K562 (cell line): Measurements from ENCODE around the gene PFN3. TPM values are rescaled to one million over a fixed set of nuclear protein-coding genes. Genes with fewer than 3 reads are reported as not detected.

Experiments
- ATAC-seq: fragments of 200-7000 bp; cut with Tn5 transposase; 3 replicates; pipeline ENCODE4 v1.9.1; 2020; ENCODE audit warnings: moderate library complexity
- BruUV-seq: library from RNA; stranded (reverse); fragments of 400-500 nt; replicated peaks from 2 replicates; lab custom pipeline; 2021; lab: Mats Ljungman, UMichigan
- CTCF ChIA-PET: fragments of 300-600 bp; formaldehyde crosslinking; extraction: SDS; loops from one replicate; lab custom pipeline; 2021; ENCODE audit warnings: low intra/inter-chr PET ratio; lab: Yijun Ruan, JAX
- POLR2A ChIA-PET: fragments of 300-600, 350-650 bp; sonication (Branson Sonifier 250); formaldehyde crosslinking; extraction: SDS; loops from one replicate; lab custom pipeline; 2021; ENCODE audit warnings: antibody characterized with exemption, inconsistent platforms; lab: Yijun Ruan, JAX
- DNase-seq, 4 experiments: peaks; one replicate each; pipeline versions ENCODE4 v3.0.0 to v3.0.0-alpha.2; 2011 to 2018; ENCODE audit warnings: low spot score in 3 of 4, mixed read lengths in 3 of 4; ENCODE audit errors: extremely low read depth in 1 of 4
- FAIRE-seq: peaks from 2 replicates; lab custom pipeline; 2011; peaks lifted over from hg19 to GRCh38; lab: Jason Lieb, UNC
- H2AFZ ChIP-seq: 2 replicates; pipeline ENCODE4 v1.6.0; 2011; ENCODE audit warnings: low read depth, low read length, control low read depth, inconsistent platforms
- H3K27ac ChIP-seq: fragments of 200-600 bp; 3 replicates; pipeline ENCODE4 v1.8.0; 2011; ENCODE audit warnings: low read depth, mild to moderate bottlenecking, control low read depth, inconsistent platforms, low read length, moderate library complexity, mixed read lengths; ENCODE audit errors: extremely low read depth
- H3K27me3 ChIP-seq, 2 experiments: fragments of 300-600 bp in 1 of 2; 2 replicates in 1 of 2; 3 replicates in 1 of 2; pipeline versions ENCODE4 v1.6.0 to v1.8.0; 2011; ENCODE audit warnings: inconsistent platforms in 2 of 2, low read length in 2 of 2, mild to moderate bottlenecking in 1 of 2, mixed read lengths in 1 of 2, moderate library complexity in 1 of 2; ENCODE audit not compliant: control insufficient read depth in 2 of 2, insufficient read depth in 2 of 2
- H3K36me3 ChIP-seq: fragments of 300-600 bp; 3 replicates; pipeline ENCODE4 v1.8.0; 2011; ENCODE audit warnings: mild to moderate bottlenecking, low read length, inconsistent platforms; ENCODE audit not compliant: control insufficient read depth, insufficient read depth
- H3K4me1 ChIP-seq, 2 experiments: fragments of 200-600 bp in 1 of 2; replicated peaks in 1 of 2; 2 replicates in 1 of 2; 3 replicates in 1 of 2; pipeline versions ENCODE4 v1.5.1 to v1.8.0; 2011; ENCODE audit warnings: inconsistent platforms in 2 of 2, low read length in 2 of 2, mild to moderate bottlenecking in 1 of 2, mixed read lengths in 1 of 2, moderate library complexity in 1 of 2; ENCODE audit not compliant: control insufficient read depth in 2 of 2, insufficient read depth in 2 of 2
- H3K4me2 ChIP-seq: 2 replicates; pipeline ENCODE4 v1.6.1; 2011; ENCODE audit warnings: low read length, control low read depth, inconsistent platforms, mixed read lengths; ENCODE audit not compliant: insufficient read depth
- H3K4me3 ChIP-seq: fragments of 200-600 bp; sonication (generic), shearing (Covaris generic); 2 replicates; pipeline ENCODE4 v1.5.1; 2016; ENCODE audit warnings: control low read depth, inconsistent platforms
- H3K79me2 ChIP-seq: fragments of 200-600 bp; 3 replicates; pipeline ENCODE4 v1.8.0; 2011; ENCODE audit warnings: low read length, inconsistent platforms; ENCODE audit not compliant: control insufficient read depth, insufficient read depth
- H3K9ac ChIP-seq, 2 experiments: 2 replicates each; pipeline versions ENCODE4 v1.6.0 to v1.6.1; 2011; ENCODE audit warnings: low read depth in 2 of 2, low read length in 2 of 2, control low read depth in 1 of 2, inconsistent platforms in 1 of 2, mild to moderate bottlenecking in 1 of 2, mixed read lengths in 1 of 2; ENCODE audit not compliant: insufficient read depth in 1 of 2
- H3K9me1 ChIP-seq: one replicate; pipeline ENCODE4 v1.6.0; 2011; ENCODE audit warnings: inconsistent platforms, mild to moderate bottlenecking, low read length, moderate library complexity; ENCODE audit not compliant: control insufficient read depth, insufficient read depth
- H3K9me3 ChIP-seq: replicated peaks from 2 replicates; pipeline ENCODE4 v1.5.1; 2011; ENCODE audit warnings: low read depth, low read length, inconsistent platforms; ENCODE audit not compliant: control insufficient read depth, insufficient read depth
- H4K20me1 ChIP-seq: replicated peaks from 2 replicates; pipeline ENCODE4 v1.6.1; 2011; ENCODE audit warnings: low read length, inconsistent platforms, mixed read lengths; ENCODE audit not compliant: control insufficient read depth, insufficient read depth
- CTBP1 ChIP-seq: fragments of 450-650 bp; IDR thresholded peaks from 2 replicates; pipeline ENCODE4 v1.6.1; 2016; ENCODE audit warnings: borderline replicate concordance
- DNMT1 ChIP-seq: fragments of 450-650 bp; IDR thresholded peaks from 2 replicates; pipeline ENCODE4 v1.6.1; 2016; ENCODE audit warnings: antibody characterized with exemption, mild to moderate bottlenecking
- EP400 ChIP-seq: fragments of 450-650 bp; IDR thresholded peaks from 2 replicates; pipeline ENCODE4 v1.6.1; 2017; ENCODE audit warnings: antibody characterized with exemption, mild to moderate bottlenecking, moderate library complexity
- GATAD2A ChIP-seq: fragments of 450-650 bp; IDR thresholded peaks from 2 replicates; pipeline ENCODE4 v1.6.1; 2017
- ILF3 ChIP-seq: fragments of 450-650 bp; IDR thresholded peaks from 2 replicates; pipeline ENCODE4 v1.6.1; 2018; ENCODE audit warnings: antibody characterized with exemption, mild to moderate bottlenecking, moderate library complexity, borderline replicate concordance
- KLF10 ChIP-seq: fragments of 250-450 bp; sonication (Bioruptor Pico); IDR thresholded peaks from 2 replicates; pipeline ENCODE4 v1.6.1; 2021; ENCODE audit warnings: matching md5 sums
- MYBL2 ChIP-seq, 2 experiments: fragments of 450-650 bp in 1 of 2; sonication (generic) in 1 of 2; formaldehyde crosslinking in 1 of 2; IDR thresholded peaks; 2 replicates each; pipeline versions ENCODE4 v1.6.1 to v1.8.1; 2017 to 2022; ENCODE audit warnings: borderline replicate concordance in 1 of 2, inconsistent platforms in 1 of 2, low read depth in 1 of 2, mild to moderate bottlenecking in 1 of 2, missing genetic modification reagents in 1 of 2, moderate library complexity in 1 of 2
- MYNN ChIP-seq, 2 experiments: sonication (generic); formaldehyde crosslinking in 1 of 2; IDR thresholded peaks; 2 replicates each; pipeline versions ENCODE4 v1.5.0 to v1.6.1; 2016 to 2020; ENCODE audit warnings: antibody characterized with exemption in 1 of 2, missing genetic modification reagents in 1 of 2
- POLR2A ChIP-seq: fragments of 450-650 bp; conservative IDR thresholded peaks from 2 replicates; pipeline ENCODE4 v1.6.1; 2016
- POLR2G ChIP-seq: fragments of 200-400 bp; formaldehyde crosslinking; IDR thresholded peaks from 2 replicates; pipeline ENCODE4 v1.6.1; 2017; ENCODE audit warnings: low read depth, mild to moderate bottlenecking, antibody characterized with exemption, low read length, moderate library complexity
- POU5F1 ChIP-seq: fragments of 150-350 bp; IDR thresholded peaks from 2 replicates; pipeline ENCODE4 v1.6.1; 2014; ENCODE audit warnings: borderline replicate concordance, low read length, low read depth, mild to moderate bottlenecking; ENCODE audit not compliant: partially characterized antibody
- SAFB2 ChIP-seq: fragments of 200-400 bp; formaldehyde crosslinking; IDR thresholded peaks from 2 replicates; pipeline ENCODE4 v1.6.1; 2018; ENCODE audit warnings: borderline replicate concordance, low read length, low read depth, moderate library complexity; ENCODE audit not compliant: severe bottlenecking
- THRB ChIP-seq: fragments of 450-650 bp; formaldehyde crosslinking; conservative IDR thresholded peaks from 2 replicates; pipeline ENCODE4 v1.4.0; 2022; ENCODE audit warnings: mild to moderate bottlenecking, missing genetic modification characterization
- ZNF239 ChIP-seq: fragments of 250-450 bp; sonication (Bioruptor Pico); IDR thresholded peaks from 2 replicates; pipeline ENCODE4 v1.4.0; 2020; ENCODE audit warnings: mild to moderate bottlenecking
- ZNF311 ChIP-seq: fragments of 250-450 bp; sonication (Bioruptor Pico); IDR thresholded peaks from 2 replicates; pipeline ENCODE4 v1.4.0; 2020; ENCODE audit warnings: mild to moderate bottlenecking, moderate library complexity
- ZNF511 ChIP-seq: sonication (generic); formaldehyde crosslinking; IDR thresholded peaks from 2 replicates; pipeline ENCODE4 v1.8.0; 2022; ENCODE audit warnings: mild to moderate bottlenecking, missing genetic modification reagents
- WGBS: fragments of 100-300 bp; shearing (Covaris generic); methylation state at CpG from one replicate; pipeline ENCODE4 v1.1.6; 2016; ENCODE audit warnings: low coverage, mixed read lengths; ENCODE audit not compliant: insufficient coverage; ENCODE audit errors: missing lambda C conversion rate; 5-methylcytosine and 5-hydroxymethylcytosine counted together
- in situ Hi-C: fragments of 300-500 bp; cut with MboI; formaldehyde crosslinking; loops from 4 replicates; pipeline ENCODE4 v1.15.0; 2018; ENCODE audit warnings: inconsistent platforms, mixed read lengths
- intact Hi-C: fragments of 100-400 bp; cut with micrococcal nuclease; formaldehyde crosslinking; loops from 2 replicates; pipeline ENCODE4 v1.14.2; 2022
- polyA plus RNA-seq, 8 experiments: library from polyadenylated mRNA; depleted of rRNA in 4 of 8; stranded (reverse) in 5 of 8; unstranded in 3 of 8; fragments of >200 nt; fragmentation: Nextera tagmentation in 2 of 8; fragmentation: Illumina TruSeq in 1 of 8; extraction: Ambion mirVana in 2 of 8; extraction: Trizol in 1 of 8; gene quantifications; 2 replicates each; pipeline versions ENCODE4 v1.2.1 to v1.2.3, GENCODE V29; 2011 to 2014; ENCODE audit warnings: inconsistent platforms in 1 of 8, missing spikeins in 1 of 8
- total RNA-seq, 7 experiments: library from RNA; depleted of rRNA in 6 of 7; stranded (reverse); fragments of >200 nt in 6 of 7; fragmentation: Illumina TruSeq in 2 of 7; extraction: Trizol in 2 of 7; gene quantifications; 2 replicates each; pipeline versions ENCODE4 v1.2.1 to v1.2.3, GENCODE V29; 2011 to 2021; ENCODE audit warnings: low replicate concordance in 1 of 7

The PFN3 gene
- total and polyA plus RNA-seq, 9 of the 15 experiments (the other 6 are each of a cell fraction or from before 2014, with no cell fraction given), result not detected

GRCh38 chr5:177442066-177442826, 41.8 kb upstream of the PFN3 start:
- CTCF ChIA-PET, result no interaction called here
- 84% methylated on average over 14 of the region's 20 CpGs for WGBS
- Histone ChIP-seq H3K4me1 (peaks cover 19 to 54% of the 10 kb centered on the region in 2 experiments), H3K4me3 (no peak overlapping the region), H3K9me3 (no peaks in the 10 kb centered on the region), H3K9ac (peak overlapping the region in 1 of 2 experiments; percentile 51; a peak in 1 of 4 replicates), H3K27me3 (no peaks in the 10 kb centered on the region), H2AFZ (no peak overlapping the region), H4K20me1 (peaks cover 29% of the 10 kb centered on the region; the same call in 1 of the 2 replicates), H3K9me1 (peaks cover 3% of the 10 kb centered on the region), H3K27ac (no peak overlapping the region), H3K4me2 (no peak overlapping the region), H3K36me3 (peaks cover 57% of the 10 kb centered on the region; the same call in 2 of the 3 replicates), H3K79me2 (no peaks in the 10 kb centered on the region)
- FAIRE-seq (no peak), ATAC-seq (no peak), DNase-seq (no peak)
- in situ Hi-C loops (no loop called here), intact Hi-C loops (no loop called here)
- no TSS peak for BruUV-seq
- POLR2A ChIA-PET, result interaction anchor here (0.6 to 11.8 kb wide), 4 partner anchors 10 to 79 kb away, joined by 3 to 210 read pairs (median 4); partner anchors contain the start of gene GRK6
- TF ChIP-seq ZNF511 (CRISPR knock-in tag) (no peak), SAFB2 (no peak), POU5F1 (no peak), MYNN (IDR thresholded peaks at IDR 0.05) (peak; percentile 16; the same call in 1 of the 2 replicates), MYNN (CRISPR knock-in tag; IDR thresholded peaks at IDR 0.05) (no peak), POLR2G (peak; percentile 71), ZNF239 (CRISPR knock-in tag) (no peak), MYBL2 (IDR thresholded peaks at IDR 0.05; ENCODE audit: low read depth) (no peak), MYBL2 (CRISPR knock-in tag; IDR thresholded peaks at IDR 0.05; ENCODE audit: borderline replicate concordance) (no peak), THRB (CRISPR knock-in tag) (no peak), ZNF311 (CRISPR knock-in tag) (no peak), DNMT1 (no peak), KLF10 (CRISPR knock-in tag) (no peak), ILF3 (no peak), CTBP1 (no peak), GATAD2A (no peak), POLR2A (0 out of 2 replicates have a peak, but pooled peaks have one; percentile 29), EP400 (no peak)
